Uterus (tissue), 4 donors: ENCODE results near the gene FGF14. TPM values are rescaled to one million over a fixed set of nuclear protein-coding genes. Genes with fewer than 3 reads are reported as not detected.

Source experiments
- DNase-seq, 2 donors: peaks; one replicate each; pipeline ENCODE4 v3.0.0-alpha.2; 2019 to 2020
- H3K27ac ChIP-seq, 2 donors: fragments of 200-600 bp; sonication (generic); 1 replicate in 1 of 2; 2 replicates in 1 of 2; pipeline ENCODE4 v1.5.1; 2016 to 2018
- H3K27me3 ChIP-seq, 2 donors: fragments of 200-600 bp; sonication (generic); one replicate each; pipeline ENCODE4 v1.5.1; 2018 to 2019; ENCODE audit warnings: control low read depth in 1 of 2
- H3K36me3 ChIP-seq, 2 donors: fragments of 200-600 bp; sonication (generic); one replicate each; pipeline ENCODE4 v1.5.1; 2019; ENCODE audit warnings: control low read depth in 1 of 2
- H3K4me1 ChIP-seq, 2 donors: fragments of 200-600 bp; sonication (generic); one replicate each; pipeline ENCODE4 v1.5.1; 2018 to 2019; ENCODE audit warnings: control low read depth in 1 of 2
- H3K4me3 ChIP-seq, 2 donors: fragments of 200-600 bp; sonication (generic); 1 replicate in 1 of 2; 2 replicates in 1 of 2; pipeline ENCODE4 v1.5.1; 2018 to 2019; ENCODE audit warnings: mild to moderate bottlenecking in 1 of 2
- H3K9me3 ChIP-seq, 2 donors: fragments of 200-600 bp; sonication (generic); one replicate each; pipeline ENCODE4 v1.5.1; 2019; ENCODE audit warnings: control low read depth in 1 of 2
- POLR2A ChIP-seq, 2 donors: fragments of 450-650 bp; IDR thresholded peaks; one replicate each; pipeline ENCODE4 v1.6.1; 2016; ENCODE audit warnings: antibody characterized with exemption in 2 of 2, mild to moderate bottlenecking in 1 of 2, moderate library complexity in 1 of 2
- intact Hi-C: fragments of 100-400 bp; cut with DNase I; formaldehyde crosslinking; loops from one replicate; pipeline ENCODE4 v1.15.1; 2023; ENCODE audit warnings: low total_unique reads
- total RNA-seq, 4 donors: library from RNA; depleted of rRNA in 3 of 4; stranded (reverse); fragments of >200 nt in 3 of 4; gene quantifications; one replicate each; pipeline versions ENCODE4 v1.1.0 to v1.2.4, GENCODE V29; 2014 to 2023
- TF ChIP-seq, protein P1 (sequence below), 4 experiments: fragments of 200-600 bp in 2 of 4; fragments of 450-650 bp in 2 of 4; sonication (generic) in 2 of 4; IDR thresholded peaks; one replicate each; pipeline ENCODE4 v1.5.1; 2016 to 2019; ENCODE audit warnings: antibody characterized with exemption in 4 of 4, mild to moderate bottlenecking in 2 of 4, moderate library complexity in 1 of 4
- donor health status: DM: yes; HTN: yes; CAD: no.

Gene FGF14
- total RNA-seq, 4 donors from 2014 or later = under 0.01 to 0.98 (median 0.62) TPM; not detected in 1

GRCh38 chr13:101986316-101986715, 415.5 kb downstream of the FGF14 start:
- TF ChIP-seq, protein P1, sequence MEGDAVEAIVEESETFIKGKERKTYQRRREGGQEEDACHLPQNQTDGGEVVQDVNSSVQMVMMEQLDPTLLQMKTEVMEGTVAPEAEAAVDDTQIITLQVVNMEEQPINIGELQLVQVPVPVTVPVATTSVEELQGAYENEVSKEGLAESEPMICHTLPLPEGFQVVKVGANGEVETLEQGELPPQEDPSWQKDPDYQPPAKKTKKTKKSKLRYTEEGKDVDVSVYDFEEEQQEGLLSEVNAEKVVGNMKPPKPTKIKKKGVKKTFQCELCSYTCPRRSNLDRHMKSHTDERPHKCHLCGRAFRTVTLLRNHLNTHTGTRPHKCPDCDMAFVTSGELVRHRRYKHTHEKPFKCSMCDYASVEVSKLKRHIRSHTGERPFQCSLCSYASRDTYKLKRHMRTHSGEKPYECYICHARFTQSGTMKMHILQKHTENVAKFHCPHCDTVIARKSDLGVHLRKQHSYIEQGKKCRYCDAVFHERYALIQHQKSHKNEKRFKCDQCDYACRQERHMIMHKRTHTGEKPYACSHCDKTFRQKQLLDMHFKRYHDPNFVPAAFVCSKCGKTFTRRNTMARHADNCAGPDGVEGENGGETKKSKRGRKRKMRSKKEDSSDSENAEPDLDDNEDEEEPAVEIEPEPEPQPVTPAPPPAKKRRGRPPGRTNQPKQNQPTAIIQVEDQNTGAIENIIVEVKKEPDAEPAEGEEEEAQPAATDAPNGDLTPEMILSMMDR (IDR thresholded peaks at IDR 0.05) = no peak
- TF ChIP-seq POLR2A (IDR thresholded peaks at IDR 0.05) = no peak
- Histone ChIP-seq H3K27ac (no peak overlapping the region), H3K27me3 (no peaks in the 10 kb centered on the region), H3K4me1 (peaks cover 0 to 9% of the 10 kb centered on the region in 2 donors), H3K9me3 (no peaks in the 10 kb centered on the region), H3K36me3 (no peaks in the 10 kb centered on the region), H3K4me3 (no peak overlapping the region)
- DNase-seq = no peak
- intact Hi-C loops = no loop called here

DNA sequence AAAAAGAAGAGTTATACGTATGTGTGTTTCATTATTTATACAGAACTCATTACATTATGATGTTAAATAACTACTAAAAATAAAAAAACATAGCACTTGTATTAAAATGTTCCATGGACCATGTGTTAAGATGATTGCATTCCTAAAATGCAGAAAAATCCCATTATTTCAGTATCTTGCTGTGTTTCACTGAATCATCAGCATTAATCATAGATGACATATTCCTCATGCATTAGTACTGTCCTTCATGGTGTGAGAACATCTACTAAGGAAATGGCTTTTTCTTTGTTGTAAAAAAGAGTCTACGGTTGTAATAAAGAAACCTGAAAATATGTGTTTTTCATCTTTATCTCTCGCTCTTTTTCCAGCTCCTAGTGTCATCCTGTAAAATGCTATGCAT, 416.5 kb downstream of the FGF14 start:
- DNase-seq = no peak
- H3K9me3 ChIP-seq = no peaks in the 10 kb centered on the region
- H3K27me3 ChIP-seq = no peaks in the 10 kb centered on the region
- no peaks in the 10 kb centered on the region for H3K36me3 ChIP-seq
- no peak overlapping the region for H3K27ac ChIP-seq
- intact Hi-C loops = no loop called here
- peaks cover 0 to 4% of the 10 kb centered on the region in 2 donors for H3K4me1 ChIP-seq
- no peak overlapping the region for H3K4me3 ChIP-seq
- no peak for TF ChIP-seq POLR2A (IDR thresholded peaks at IDR 0.05)
- TF ChIP-seq, protein P1 (IDR thresholded peaks at IDR 0.05) = no peak

DNA sequence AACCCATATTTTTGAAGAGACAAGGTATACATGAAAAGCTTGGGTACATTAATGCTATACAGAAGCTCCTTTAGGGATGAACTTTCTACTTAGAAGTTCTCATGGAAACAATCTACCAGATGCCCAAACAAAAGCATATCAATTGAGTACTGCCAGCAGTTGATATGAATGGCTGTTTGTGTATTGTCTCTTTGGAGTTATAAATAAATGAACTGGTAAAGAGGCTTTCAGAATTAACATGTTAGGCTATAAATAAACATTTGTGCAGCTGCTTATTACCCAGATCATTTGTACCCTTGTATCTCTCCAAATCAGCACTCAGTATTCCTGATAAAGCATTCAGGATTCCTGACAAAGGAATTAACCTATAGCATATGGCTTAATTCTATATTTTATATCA, 418.9 kb downstream of the FGF14 start:
- no peaks in the 10 kb centered on the region for H3K4me1 ChIP-seq
- intact Hi-C loops = no loop called here
- no peaks in the 10 kb centered on the region for H3K27me3 ChIP-seq
- H3K27ac ChIP-seq = no peak overlapping the region
- no peaks in the 10 kb centered on the region for H3K36me3 ChIP-seq
- no peak overlapping the region for H3K4me3 ChIP-seq
- DNase-seq = no peak
- TF ChIP-seq POLR2A (IDR thresholded peaks at IDR 0.05) = no peak
- TF ChIP-seq, protein P1 (IDR thresholded peaks at IDR 0.05) = no peak
- no peaks in the 10 kb centered on the region for H3K9me3 ChIP-seq

- intact Hi-C loops = no loop called here
- H3K27me3 ChIP-seq = no peaks in the 10 kb centered on the region
Observed at GRCh38 chr13:101979825-101980224, 422.0 kb downstream of the FGF14 start.

DNA sequence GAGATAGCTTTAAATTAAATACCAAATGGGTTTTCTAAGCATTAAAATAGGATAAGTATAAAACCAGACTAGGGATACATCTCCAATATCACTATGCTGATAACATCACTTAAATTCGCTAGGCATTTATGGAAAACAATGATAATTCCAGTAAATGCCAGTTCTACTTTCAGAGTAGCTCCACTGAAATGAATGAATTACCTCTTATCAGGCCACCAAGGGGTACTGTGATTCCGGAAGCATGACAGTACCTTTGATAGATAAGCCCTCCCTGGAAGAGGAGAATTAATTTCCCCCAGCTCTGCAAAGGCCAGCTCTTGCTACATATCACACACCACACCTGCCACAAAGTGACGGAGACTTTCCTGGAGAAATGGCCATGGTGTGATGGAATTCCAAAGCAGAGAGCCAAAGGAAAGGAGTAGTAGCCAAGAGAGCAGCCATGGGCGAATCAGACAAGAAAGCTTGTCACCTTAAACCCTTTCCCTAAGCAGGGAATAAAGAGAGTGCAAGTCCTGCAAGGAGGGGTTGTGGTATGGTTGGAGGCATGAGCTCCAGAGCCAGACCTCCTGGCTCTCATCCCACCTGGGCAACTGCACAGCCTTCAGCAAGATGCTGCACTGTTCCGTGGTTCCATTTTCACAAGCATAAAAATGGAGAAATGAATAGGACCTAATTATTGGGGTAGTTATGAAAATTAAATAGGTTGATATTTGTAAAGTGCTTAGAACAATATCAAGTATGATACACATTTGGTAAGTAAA, 423.1 kb downstream of the FGF14 start:
- intact Hi-C loops = no loop called here

More at GRCh38 chr13:101979825-101980224, 422.0 kb downstream of the FGF14 start:
- H3K4me3 ChIP-seq = no peak overlapping the region
- DNase-seq = no peak
- H3K4me1 ChIP-seq = no peaks in the 10 kb centered on the region
- H3K27ac ChIP-seq = no peak overlapping the region
- H3K9me3 ChIP-seq = no peaks in the 10 kb centered on the region
- TF ChIP-seq, protein P1 (IDR thresholded peaks at IDR 0.05) = no peak
- no peak for TF ChIP-seq POLR2A (IDR thresholded peaks at IDR 0.05)
- H3K36me3 ChIP-seq = no peaks in the 10 kb centered on the region

More for the DNA sequence above, 423.1 kb downstream of the FGF14 start:
- TF ChIP-seq, protein P1 (IDR thresholded peaks at IDR 0.05) = no peak
- TF ChIP-seq POLR2A (IDR thresholded peaks at IDR 0.05) = no peak
- Histone ChIP-seq H3K27ac (no peak overlapping the region), H3K36me3 (no peaks in the 10 kb centered on the region), H3K4me3 (no peak overlapping the region), H3K4me1 (no peaks in the 10 kb centered on the region), H3K27me3 (no peaks in the 10 kb centered on the region), H3K9me3 (no peaks in the 10 kb centered on the region)
- no peak for DNase-seq
